Measurements from ENCODE around the gene PIP5K1B.
A peak's percentile ranks its signal among the peaks of the same experiment; 100 is the strongest.
"Not testable (repeated sequence)": the region's sequence is repeated elsewhere in the genome, so short reads cannot be mapped to it uniquely, and the experiment has no call there.

The PIP5K1B gene

GRCh38 chr9:68704814-68705530 lies at the start of gene PIP5K1B:
TSS of gene PIP5K1B (plus strand) at chr9:68705240. CDS start at chr9:68822615, 117,375 bp downstream.
- DNase-seq, result peak; percentile 71

DNA sequence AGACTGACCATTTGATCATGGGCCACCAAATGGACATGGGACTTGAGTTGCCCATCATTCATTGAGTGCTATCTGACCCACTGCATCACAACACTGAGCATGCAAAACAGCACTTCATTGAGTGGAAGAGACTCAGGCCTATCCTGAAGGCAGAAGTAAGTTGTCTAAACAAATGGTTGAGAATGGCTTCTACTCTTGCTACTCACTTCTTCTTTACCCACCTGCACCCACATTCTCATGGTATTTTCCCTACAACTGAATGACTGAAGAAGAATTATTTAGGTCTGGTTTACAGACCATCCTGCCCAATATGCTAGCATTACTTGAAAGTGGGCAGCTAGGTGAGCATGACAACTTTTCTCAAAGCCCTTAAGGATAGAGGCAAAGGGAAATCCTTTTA lies 41.0 kb upstream of the PIP5K1B start:
- no peak for DNase-seq

DNA sequence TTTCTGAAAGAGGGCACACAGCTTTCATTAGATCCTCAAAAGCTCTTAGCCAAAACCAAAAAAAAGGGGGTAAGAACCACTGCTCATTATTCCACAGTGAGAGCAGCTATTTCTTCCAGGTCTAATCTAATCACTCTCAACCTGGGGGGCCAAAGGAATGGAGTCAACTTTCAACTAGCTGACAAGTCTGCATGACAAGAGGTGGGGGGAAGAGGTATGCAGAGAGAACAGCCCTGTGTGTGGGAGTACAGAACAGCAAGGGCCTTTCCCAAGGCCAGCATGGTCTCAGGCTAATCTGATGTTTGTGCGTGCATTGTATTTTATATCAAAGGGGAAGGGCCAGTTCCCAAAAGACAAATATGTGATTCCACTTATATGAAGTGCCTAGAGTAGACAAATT lies 36.9 kb upstream of the PIP5K1B start:
- no peak for DNase-seq

DNA sequence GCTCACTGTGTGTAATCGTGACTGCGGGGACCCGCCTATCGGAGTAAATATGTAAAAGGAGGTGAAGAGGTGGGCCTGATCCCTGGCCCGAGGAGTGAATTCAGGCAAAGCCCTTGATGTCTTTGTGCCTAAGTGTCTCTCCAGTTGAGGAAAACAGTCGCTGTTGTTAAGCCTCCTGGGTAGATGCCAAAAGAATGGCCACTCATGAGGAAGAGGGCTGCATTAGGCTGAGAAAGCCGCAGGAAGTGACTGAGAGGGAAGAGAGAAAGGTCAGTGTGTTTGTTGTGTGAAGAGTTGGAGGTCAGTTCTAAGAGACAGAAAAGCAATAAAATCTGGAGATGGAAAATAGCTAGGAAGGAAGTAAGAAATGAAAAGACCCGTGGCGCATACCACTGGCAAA lies 35.8 kb upstream of the PIP5K1B start:
- no peak for DNase-seq

GRCh38 chr9:68672215-68672614 lies 32.8 kb upstream of the PIP5K1B start:
- DNase-seq, result no peak

DNA sequence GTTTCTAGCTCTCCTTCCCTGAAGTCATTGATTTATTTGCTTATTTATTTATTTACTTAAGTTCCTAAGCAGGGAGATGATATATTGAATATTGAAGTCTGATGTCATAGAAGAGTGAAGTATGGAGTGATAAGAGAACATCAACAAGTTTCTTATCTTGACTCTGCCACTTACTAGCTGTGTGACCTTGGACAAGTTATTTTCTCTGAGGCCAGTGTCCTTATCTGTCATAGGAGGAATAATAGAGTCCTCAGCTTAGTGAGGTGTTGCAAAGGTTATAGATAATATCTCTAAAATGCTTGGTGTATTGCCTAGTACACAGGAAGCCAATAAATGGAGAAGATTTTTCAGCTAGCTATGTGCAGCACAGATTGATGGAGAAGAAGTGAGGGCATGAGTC lies 32.4 kb upstream of the PIP5K1B start:
- DNase-seq, result no peak

GRCh38 chr9:68678430-68678829 lies 26.6 kb upstream of the PIP5K1B start:
- DNase-seq, result no peak

- no peak for DNase-seq
Measured at GRCh38 chr9:68683433-68683832, 21.6 kb upstream of the PIP5K1B start.

DNA sequence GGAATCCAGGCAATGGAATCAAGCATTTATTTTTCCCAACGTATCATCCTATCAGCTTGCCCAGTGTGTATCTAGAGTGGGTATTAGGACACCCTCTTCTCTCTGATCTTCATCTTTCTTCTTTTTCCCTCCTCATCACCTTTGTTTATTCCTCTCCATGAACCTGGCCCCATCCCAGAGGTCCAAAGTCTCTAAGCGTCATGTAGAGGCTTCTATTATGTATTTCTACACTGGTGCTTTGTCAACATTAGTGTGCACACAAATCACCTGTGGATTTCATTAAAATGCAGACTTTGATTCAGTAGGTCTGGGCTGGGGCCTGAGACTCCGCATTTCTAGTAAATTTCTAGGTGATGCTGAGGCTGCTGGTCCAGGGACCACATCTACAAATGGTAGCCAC lies 19.8 kb upstream of the PIP5K1B start:
- no peak for DNase-seq

DNA sequence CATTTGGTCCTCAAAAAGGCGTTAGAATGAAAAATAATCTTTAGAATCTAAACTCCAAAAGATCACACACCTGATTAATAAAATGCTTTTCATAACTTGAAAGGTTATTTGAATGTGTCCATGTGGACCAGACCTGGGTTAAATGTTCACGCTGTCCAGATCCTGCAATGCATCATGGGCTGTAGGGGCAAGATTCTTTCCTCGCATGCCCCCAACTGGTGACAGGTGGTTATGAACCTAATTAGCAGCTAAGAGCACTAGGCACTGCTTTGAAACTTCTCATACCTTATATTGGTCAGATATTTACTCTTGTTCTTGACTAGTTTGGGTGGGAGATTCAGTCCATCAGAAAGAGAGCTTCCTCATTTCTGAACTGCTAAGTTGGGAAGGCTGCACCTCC lies 19.3 kb upstream of the PIP5K1B start:
- no peak for DNase-seq

DNA sequence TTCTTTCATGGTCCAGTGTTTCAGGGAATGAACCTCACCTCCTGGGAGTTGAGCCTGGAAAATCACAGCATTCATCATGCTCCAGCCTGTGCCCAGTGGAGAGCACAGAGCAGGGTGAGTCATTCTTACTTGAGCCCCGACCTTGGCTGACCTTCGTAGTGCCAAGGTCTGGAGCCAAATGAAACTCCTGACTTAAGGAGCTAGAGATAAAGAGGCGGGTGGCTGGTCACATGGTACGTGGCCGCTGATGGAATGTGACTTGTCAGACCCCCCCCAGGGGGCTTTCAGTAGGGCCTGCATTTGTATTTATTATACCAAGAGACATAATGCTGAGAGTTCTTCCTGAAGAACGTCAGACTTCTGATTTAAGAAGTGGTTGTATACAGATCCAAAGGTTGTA lies 15.0 kb upstream of the PIP5K1B start:
- DNase-seq, result no peak

- DNase-seq, result no peak
Measured at GRCh38 chr9:68692519-68692918, 12.5 kb upstream of the PIP5K1B start.

- DNase-seq, result no peak
Measured at GRCh38 chr9:68694125-68694524, 10.9 kb upstream of the PIP5K1B start.

- no peak for DNase-seq
Measured at GRCh38 chr9:68697851-68698250, 7.2 kb upstream of the PIP5K1B start.

DNA sequence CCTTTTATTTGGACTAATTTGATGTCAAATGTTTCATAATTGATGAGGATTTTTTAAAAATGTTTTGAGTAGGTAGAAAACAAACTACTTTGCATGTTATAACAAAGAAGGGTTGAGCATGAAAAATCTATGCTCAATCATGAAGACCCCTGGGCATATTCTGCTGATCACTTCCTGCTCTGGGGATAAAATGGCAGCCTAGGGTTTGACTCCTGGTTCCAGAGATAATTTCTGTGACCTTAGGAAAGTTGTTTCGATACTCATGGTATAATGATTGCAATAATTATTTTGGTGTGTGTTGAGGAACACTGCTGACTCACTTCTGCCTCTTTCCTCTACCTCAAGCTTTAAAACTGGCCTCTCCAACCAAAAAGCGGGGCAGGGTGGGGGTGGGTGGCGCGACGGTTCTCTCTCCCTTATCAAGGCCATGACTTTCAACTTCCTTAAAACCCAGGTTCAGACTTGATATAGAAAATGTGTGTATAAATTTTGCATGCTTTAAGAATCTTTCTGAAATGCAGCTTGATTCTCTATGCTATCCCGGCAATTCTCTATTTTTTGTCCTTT lies 6.0 kb upstream of the PIP5K1B start:
- DNase-seq, result no peak

GRCh38 chr9:68699625-68700024 lies 5.4 kb upstream of the PIP5K1B start:
- DNase-seq, result not testable (repeated sequence)

- DNase-seq, result no peak
Measured at GRCh38 chr9:68702493-68702892, 2.5 kb upstream of the PIP5K1B start.

GRCh38 chr9:68703672-68704071 lies 1.4 kb upstream of the PIP5K1B start:
- no peak for DNase-seq

GRCh38 chr9:68704498-68704813 lies 584 bp upstream of the PIP5K1B start:
- DNase-seq, result no peak

DNA sequence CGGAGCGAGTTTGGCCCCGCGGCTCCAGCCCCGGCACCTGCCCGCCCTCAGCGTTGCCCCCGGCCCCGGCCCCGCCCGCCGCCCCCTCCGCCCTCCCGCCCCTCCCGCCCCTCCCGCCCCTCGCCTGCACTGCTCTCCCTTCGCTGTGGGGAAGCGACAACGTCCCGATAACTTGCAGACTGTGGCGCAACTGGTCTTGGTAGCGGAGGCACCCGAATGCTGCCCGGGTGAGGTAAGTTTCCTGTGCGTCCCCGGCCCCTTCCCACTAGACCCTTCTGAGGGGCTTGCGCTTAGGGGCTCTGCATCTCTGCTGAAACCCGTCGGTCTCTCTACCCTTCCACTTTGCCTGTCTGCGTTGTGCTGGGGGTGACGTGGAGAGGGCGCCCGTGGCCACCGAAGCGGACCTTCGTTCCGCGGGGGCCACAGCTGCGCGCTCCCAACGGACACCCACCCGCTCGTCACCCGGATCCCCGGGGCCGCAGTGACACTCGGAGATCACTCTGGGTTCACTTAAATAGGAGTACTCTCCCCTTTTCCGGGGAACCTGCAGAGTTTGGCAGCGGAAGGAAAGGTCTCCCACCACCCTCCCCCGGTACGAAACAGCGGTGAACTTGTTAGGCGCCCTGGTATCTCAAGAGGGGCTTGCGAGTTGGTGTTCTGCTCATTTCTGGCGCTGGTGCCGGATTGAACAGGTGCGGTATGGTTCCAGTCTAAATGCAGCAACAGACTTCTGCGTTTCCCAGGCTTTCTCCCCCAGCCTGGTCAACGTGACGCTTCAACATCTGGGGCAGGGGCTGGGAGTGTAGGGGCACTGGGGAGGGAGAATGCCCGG lies 707 bp downstream of the PIP5K1B start:
- DNase-seq, result no peak

- no peak for DNase-seq
Measured at GRCh38 chr9:68706363-68707201, 1.5 kb downstream of the PIP5K1B start.

- no peak for DNase-seq
Measured at GRCh38 chr9:68707801-68708488, 2.9 kb downstream of the PIP5K1B start.

- DNase-seq, result no peak
Measured at GRCh38 chr9:68708513-68708912, 3.5 kb downstream of the PIP5K1B start.
